SJCRH30 (cell line): Measurements from ENCODE around the gene TUBA8. TPM values are rescaled to one million over a fixed set of nuclear protein-coding genes. Genes with fewer than 3 reads are reported as not detected.
"Not testable (repeated sequence)": the region's sequence is repeated elsewhere in the genome, so short reads cannot be mapped to it uniquely, and the experiment has no call there.

Experiments
- DNase-seq, 2 experiments: peaks; one replicate each; pipeline ENCODE4 v3.0.0-alpha.2; 2015 to 2020
- H3K27ac ChIP-seq: fragments of 250-450 bp; sonication (Bioruptor Pico); 2 replicates; pipeline ENCODE4 v1.5.1; 2020; ENCODE audit warnings: mild to moderate bottlenecking, moderate library complexity
- H3K27me3 ChIP-seq: fragments of 250-450 bp; sonication (Bioruptor Pico); 2 replicates; pipeline ENCODE4 v1.5.1; 2020; ENCODE audit warnings: mild to moderate bottlenecking, moderate library complexity
- H3K36me3 ChIP-seq: fragments of 250-450 bp; sonication (Bioruptor Pico); 2 replicates; pipeline ENCODE4 v1.5.1; 2020; ENCODE audit warnings: mild to moderate bottlenecking, moderate library complexity
- H3K4me1 ChIP-seq: fragments of 250-450 bp; sonication (Bioruptor Pico); 2 replicates; pipeline ENCODE4 v1.5.1; 2020; ENCODE audit warnings: mild to moderate bottlenecking, moderate library complexity
- H3K4me3 ChIP-seq: fragments of 250-450 bp; sonication (Bioruptor Pico); 2 replicates; pipeline ENCODE4 v1.5.1; 2020; ENCODE audit warnings: mild to moderate bottlenecking, moderate library complexity
- H3K9me3 ChIP-seq: fragments of 250-450 bp; sonication (Bioruptor Pico); replicated peaks from 2 replicates; pipeline ENCODE4 v1.5.1; 2020; ENCODE audit warnings: mild to moderate bottlenecking, moderate library complexity
- total RNA-seq: library from RNA; depleted of rRNA; stranded (reverse); fragments of >200 nt; shearing (Covaris generic); gene quantifications from 2 replicates; pipeline ENCODE4 v1.2.3, GENCODE V29; 2014

Gene TUBA8
- total RNA-seq, 1 experiment from 2014 or later = 0.89 TPM

GRCh38 chr22:18152519-18152918, 41.9 kb downstream of the TUBA8 start:
- no peak overlapping the region for H3K27ac ChIP-seq
- DNase-seq = no peak
- no peaks in the 10 kb centered on the region for H3K9me3 ChIP-seq
- no peaks in the 10 kb centered on the region for H3K27me3 ChIP-seq
- H3K4me1 ChIP-seq = peaks cover 3% of the 10 kb centered on the region; the same call in 1 of the 2 replicates
- no peak overlapping the region for H3K4me3 ChIP-seq
- no peaks in the 10 kb centered on the region for H3K36me3 ChIP-seq

- Histone ChIP-seq H3K4me3 (no peak overlapping the region), H3K4me1 (peaks cover 3% of the 10 kb centered on the region; the same call in 1 of the 2 replicates), H3K9me3 (no peaks in the 10 kb centered on the region), H3K36me3 (no peaks in the 10 kb centered on the region), H3K27ac (peak overlapping the region; percentile 22; the same call in 1 of the 2 replicates), H3K27me3 (no peaks in the 10 kb centered on the region)
- DNase-seq = peak; percentile 73 to 81
Observed at GRCh38 chr22:18154821-18155390, 44.3 kb downstream of the TUBA8 start.

GRCh38 chr22:18155546-18155945, 44.9 kb downstream of the TUBA8 start:
- H3K36me3 ChIP-seq, H3K4me3 ChIP-seq, H3K9me3 ChIP-seq, H3K27ac ChIP-seq, DNase-seq, H3K4me1 ChIP-seq, H3K27me3 ChIP-seq: not testable (repeated sequence)

GRCh38 chr22:18156878-18157713, 46.5 kb downstream of the TUBA8 start:
- Histone ChIP-seq H3K4me3 (peak overlapping the region; percentile 3), H3K4me1 (peaks cover 3% of the 10 kb centered on the region; the same call in 1 of the 2 replicates), H3K36me3 (no peaks in the 10 kb centered on the region), H3K27me3 (no peaks in the 10 kb centered on the region), H3K9me3 (no peaks in the 10 kb centered on the region), H3K27ac (peak overlapping the region; percentile 31)
- DNase-seq = peak; percentile 84 to 92

- no peaks in the 10 kb centered on the region for H3K27me3 ChIP-seq
- H3K4me3 ChIP-seq = peak overlapping the region; percentile 3
- H3K27ac ChIP-seq = peak overlapping the region; percentile 31
- DNase-seq = peak in 1 of 2 experiments; percentile 12
- H3K36me3 ChIP-seq = no peaks in the 10 kb centered on the region
- no peaks in the 10 kb centered on the region for H3K9me3 ChIP-seq
- H3K4me1 ChIP-seq = peaks cover 3% of the 10 kb centered on the region; the same call in 1 of the 2 replicates
Observed at GRCh38 chr22:18157714-18158028, 47.1 kb downstream of the TUBA8 start.

- H3K36me3 ChIP-seq, H3K27ac ChIP-seq, H3K4me1 ChIP-seq, DNase-seq, H3K27me3 ChIP-seq, H3K9me3 ChIP-seq, H3K4me3 ChIP-seq: not testable (repeated sequence)
Observed at GRCh38 chr22:18160641-18161040, 50.0 kb downstream of the TUBA8 start.

- DNase-seq = peak; percentile 32 to 57
- not testable (repeated sequence) for H3K4me1 ChIP-seq, H3K27me3 ChIP-seq, H3K4me3 ChIP-seq, H3K9me3 ChIP-seq, H3K36me3 ChIP-seq, H3K27ac ChIP-seq
Observed at GRCh38 chr22:18163843-18164242, 53.2 kb downstream of the TUBA8 start.

- H3K36me3 ChIP-seq, H3K9me3 ChIP-seq, H3K27me3 ChIP-seq, H3K4me3 ChIP-seq, H3K27ac ChIP-seq, H3K4me1 ChIP-seq: not testable (repeated sequence)
- DNase-seq = peak; percentile 77 to 78
Observed at GRCh38 chr22:18164584-18164983, 54.0 kb downstream of the TUBA8 start.

- not testable (repeated sequence) for H3K4me1 ChIP-seq, H3K27me3 ChIP-seq, H3K4me3 ChIP-seq, H3K36me3 ChIP-seq, DNase-seq, H3K27ac ChIP-seq, H3K9me3 ChIP-seq
Observed at GRCh38 chr22:18165356-18165755, 54.7 kb downstream of the TUBA8 start.

GRCh38 chr22:18170284-18170683, 59.7 kb downstream of the TUBA8 start:
- not testable (repeated sequence) for H3K36me3 ChIP-seq, H3K27me3 ChIP-seq, DNase-seq, H3K4me3 ChIP-seq, H3K27ac ChIP-seq, H3K4me1 ChIP-seq, H3K9me3 ChIP-seq

- DNase-seq, H3K27me3 ChIP-seq, H3K9me3 ChIP-seq, H3K4me3 ChIP-seq, H3K27ac ChIP-seq, H3K36me3 ChIP-seq, H3K4me1 ChIP-seq: not testable (repeated sequence)
Observed at GRCh38 chr22:18172203-18172602, 61.6 kb downstream of the TUBA8 start.

GRCh38 chr22:18172776-18173175, 62.2 kb downstream of the TUBA8 start:
- not testable (repeated sequence) for H3K27ac ChIP-seq

GRCh38 chr22:18173441-18173840, 62.8 kb downstream of the TUBA8 start:
- not testable (repeated sequence) for DNase-seq, H3K27me3 ChIP-seq, H3K27ac ChIP-seq, H3K9me3 ChIP-seq, H3K4me1 ChIP-seq, H3K4me3 ChIP-seq, H3K36me3 ChIP-seq

More at GRCh38 chr22:18172776-18173175, 62.2 kb downstream of the TUBA8 start:
- not testable (repeated sequence) for H3K9me3 ChIP-seq, H3K4me3 ChIP-seq, H3K27me3 ChIP-seq, H3K36me3 ChIP-seq, H3K4me1 ChIP-seq, DNase-seq
